ELR (cell line): ENCODE data around the gene CGB3.
A peak's percentile ranks its signal among the peaks of the same experiment; 100 is the strongest.
"Not testable (repeated sequence)": the region's sequence is repeated elsewhere in the genome, so short reads cannot be mapped to it uniquely, and the experiment has no call there.

Source experiments
- DNase-seq: peaks from one replicate; pipeline ENCODE4 v3.0.0-alpha.2; 2015; ENCODE audit warnings: low read depth

Gene CGB3

GRCh38 chr19:49024233-49024632 is at the start of gene CGB3:
TSS of gene CGB3 (minus strand) at chr19:49024333. CDS start at chr19:49023971, 362 bp downstream.
- not testable (repeated sequence) for DNase-seq

- DNase-seq: no peak
Observed at GRCh38 chr19:49071860-49072547, 47.9 kb upstream of the CGB3 start.

- DNase-seq: no peak
Observed at GRCh38 chr19:49070416-49070815, 46.3 kb upstream of the CGB3 start.

GRCh38 chr19:49069026-49069425 is 44.9 kb upstream of the CGB3 start:
- peak; percentile 40 for DNase-seq

GRCh38 chr19:49067554-49067953 is 43.4 kb upstream of the CGB3 start:
- DNase-seq: no peak

- no peak for DNase-seq
Observed at GRCh38 chr19:49065905-49066512, 41.9 kb upstream of the CGB3 start.

GRCh38 chr19:49064768-49065611 is 40.9 kb upstream of the CGB3 start, which contains the start of gene NTF4:
TSS of gene NTF4 (minus strand) at chr19:49064818. CDS start at chr19:49061997, 2,821 bp downstream.
- DNase-seq: peak; percentile 40

GRCh38 chr19:49064029-49064629 is 40.0 kb upstream of the CGB3 start:
- DNase-seq: no peak

GRCh38 chr19:49061445-49061844 is 37.3 kb upstream of the CGB3 start:
- no peak for DNase-seq

GRCh38 chr19:49061000-49061399 is 36.9 kb upstream of the CGB3 start:
- DNase-seq: no peak

- DNase-seq: no peak
Observed at GRCh38 chr19:49059053-49059452, 34.9 kb upstream of the CGB3 start.

- DNase-seq: peak; percentile 51
Observed at GRCh38 chr19:49058562-49058961, 34.4 kb upstream of the CGB3 start.

- peak; percentile 88 for DNase-seq
Observed at GRCh38 chr19:49057636-49058234, 33.6 kb upstream of the CGB3 start, which contains the start of gene CGB7. TSS of gene CGB7 (minus strand) at chr19:49057749. CDS start at chr19:49055375, 2,374 bp downstream.

GRCh38 chr19:49056902-49057596 is 32.9 kb upstream of the CGB3 start:
- peak; percentile 36 for DNase-seq

- DNase-seq: peak; percentile 76
Observed at GRCh38 chr19:49056101-49056901, 32.2 kb upstream of the CGB3 start.

- DNase-seq: peak; percentile 88
Observed at GRCh38 chr19:49050376-49051033, 26.4 kb upstream of the CGB3 start.

- not testable (repeated sequence) for DNase-seq
Observed at GRCh38 chr19:49049834-49050233, 25.7 kb upstream of the CGB3 start.

GRCh38 chr19:49049011-49049410 is 24.9 kb upstream of the CGB3 start, which contains the start of gene CGB8:
TSS of gene CGB8 (minus strand) at chr19:49049111. CDS start at chr19:49048739, 372 bp downstream.
- not testable (repeated sequence) for DNase-seq

- not testable (repeated sequence) for DNase-seq
Observed at GRCh38 chr19:49043548-49043947, 19.4 kb upstream of the CGB3 start, which contains the start of gene CGB5. TSS of gene CGB5 (plus strand) at chr19:49043848. CDS start at chr19:49044210, 362 bp downstream.
